HG02840 (cell line): ENCODE measurements around the gene GIMD1.
"Not testable (repeated sequence)": the region's sequence is repeated elsewhere in the genome, so short reads cannot be mapped to it uniquely, and the experiment has no call there.

Experiments
- ATAC-seq: cut with Tn5 transposase; IDR thresholded peaks from one replicate; pipeline ENCODE4 v1.9.1; 2021; ENCODE audit warnings: mild to moderate bottlenecking, moderate library complexity, moderate number of reproducible peaks; ENCODE audit not compliant: unreplicated experiment, low FRiP score

GIMD1 gene

GRCh38 chr4:106353786-106354185, 14.8 kb downstream of the GIMD1 start:
- no peak for ATAC-seq

GRCh38 chr4:106351016-106351415, 17.6 kb downstream of the GIMD1 start:
- ATAC-seq = no peak

- ATAC-seq = no peak
These were observed 21.4 kb downstream of the GIMD1 start for GRCh38 chr4:106347167-106347566.

GRCh38 chr4:106344647-106344970, 24.0 kb downstream of the GIMD1 start:
- no peak for ATAC-seq

- ATAC-seq = no peak
These were observed 24.5 kb downstream of the GIMD1 start for GRCh38 chr4:106343865-106344646.

- ATAC-seq = no peak
These were observed 27.8 kb downstream of the GIMD1 start for GRCh38 chr4:106340774-106341173.

- ATAC-seq = no peak
These were observed 29.1 kb downstream of the GIMD1 start for GRCh38 chr4:106339431-106339830.

- no peak for ATAC-seq
These were observed 29.9 kb downstream of the GIMD1 start for GRCh38 chr4:106338671-106339070.

GRCh38 chr4:106337916-106338315, 30.7 kb downstream of the GIMD1 start:
- no peak for ATAC-seq

GRCh38 chr4:106336618-106337017, 32.0 kb downstream of the GIMD1 start:
- no peak for ATAC-seq

- ATAC-seq = no peak
These were observed 33.7 kb downstream of the GIMD1 start for GRCh38 chr4:106334741-106335470.

- no peak for ATAC-seq
These were observed 35.4 kb downstream of the GIMD1 start for GRCh38 chr4:106333186-106333585.

- ATAC-seq = peak; percentile 74
These were observed 39.4 kb downstream of the GIMD1 start for GRCh38 chr4:106329041-106329618.

- no peak for ATAC-seq
These were observed 42.8 kb downstream of the GIMD1 start for GRCh38 chr4:106325800-106326199.

- ATAC-seq = no peak
These were observed 45.5 kb downstream of the GIMD1 start for GRCh38 chr4:106323119-106323518.

- not testable (repeated sequence) for ATAC-seq
These were observed 46.8 kb downstream of the GIMD1 start for GRCh38 chr4:106321814-106322213.

GRCh38 chr4:106321168-106321567, 47.4 kb downstream of the GIMD1 start:
- ATAC-seq = not testable (repeated sequence)

- ATAC-seq = no peak
These were observed 48.3 kb downstream of the GIMD1 start for GRCh38 chr4:106320235-106320634.

GRCh38 chr4:106318511-106318910, 50.1 kb downstream of the GIMD1 start:
- ATAC-seq = no peak

- no peak for ATAC-seq
These were observed 50.8 kb downstream of the GIMD1 start for GRCh38 chr4:106317815-106318214.

- peak; percentile 8 for ATAC-seq
These were observed 51.7 kb downstream of the GIMD1 start for GRCh38 chr4:106316773-106317409.
